HG03571 (cell line): ENCODE results near the gene RAB37.

Experiments
- ATAC-seq: cut with Tn5 transposase; IDR thresholded peaks from one replicate; pipeline ENCODE4 v1.9.1; 2021; ENCODE audit not compliant: unreplicated experiment

RAB37 gene

GRCh38 chr17:74776990-74777389 lies 39.9 kb downstream of the RAB37 start:
- no peak for ATAC-seq

- ATAC-seq, result no peak
Measured at GRCh38 chr17:74777901-74778515, 41.0 kb downstream of the RAB37 start.

GRCh38 chr17:74778960-74779359 lies 41.9 kb downstream of the RAB37 start:
- no peak for ATAC-seq

- ATAC-seq, result no peak
Measured at GRCh38 chr17:74779501-74779900, 42.4 kb downstream of the RAB37 start.

GRCh38 chr17:74779948-74780400 lies 42.9 kb downstream of the RAB37 start:
- ATAC-seq, result no peak

GRCh38 chr17:74780443-74781238 lies 43.6 kb downstream of the RAB37 start:
- ATAC-seq, result no peak

GRCh38 chr17:74782571-74782970 lies 45.5 kb downstream of the RAB37 start:
- ATAC-seq, result no peak

- ATAC-seq, result no peak
Measured at GRCh38 chr17:74784125-74784810, 47.2 kb downstream of the RAB37 start.

GRCh38 chr17:74785096-74785980 lies 48.3 kb downstream of the RAB37 start:
- ATAC-seq, result no peak

GRCh38 chr17:74785981-74786360 lies 48.9 kb downstream of the RAB37 start:
- ATAC-seq, result no peak

- ATAC-seq, result no peak
Measured at GRCh38 chr17:74786431-74787055, 49.5 kb downstream of the RAB37 start.

GRCh38 chr17:74790161-74791058 lies 53.4 kb downstream of the RAB37 start:
- ATAC-seq, result no peak

GRCh38 chr17:74792586-74793105 lies 55.6 kb downstream of the RAB37 start:
- ATAC-seq, result no peak

- no peak for ATAC-seq
Measured at GRCh38 chr17:74795327-74796020, 58.4 kb downstream of the RAB37 start.

- ATAC-seq, result no peak
Measured at GRCh38 chr17:74796211-74796610, 59.2 kb downstream of the RAB37 start.

GRCh38 chr17:74796866-74797265 lies 59.8 kb downstream of the RAB37 start:
- ATAC-seq, result no peak
